SK-N-MC (cell line): ENCODE data around the gene SYN1.

Experiments
- EZH2 ChIP-seq: fragments of 200-600 bp; sonication (generic); IDR thresholded peaks from one replicate; pipeline ENCODE4 v1.6.1; 2017; ENCODE audit warnings: antibody characterized with exemption
- POLR2AphosphoS5 ChIP-seq: IDR thresholded peaks from 2 replicates; pipeline ENCODE4 v1.6.1; 2012; ENCODE audit warnings: mild to moderate bottlenecking, low read depth, low read length, borderline replicate concordance

GRCh38 chrX:47540754-47541538, 78.7 kb downstream of the SYN1 start:
- TF ChIP-seq EZH2 = no peak
- TF ChIP-seq POLR2AphosphoS5 = no peak
